Smooth muscle cell (in vitro differentiated cells): ENCODE data around the gene SGCG. TPM values are rescaled to one million over a fixed set of nuclear protein-coding genes. Genes with fewer than 3 reads are reported as not detected.

ENCODE experiments used
- DNase-seq: peaks from one replicate; lab custom pipeline; 2025; ENCODE audit not compliant: unreplicated experiment; lab: John Stamatoyannopoulos, UW
- H2AFZ ChIP-seq: fragments of 200-600 bp; sonication (generic); 2 replicates; pipeline ENCODE4 v1.6.0; 2016; ENCODE audit warnings: antibody characterized with exemption, low read depth, mild to moderate bottlenecking
- H3F3A ChIP-seq: fragments of 200-600 bp; sonication (generic); 2 replicates; pipeline ENCODE4 v1.6.0; 2017; ENCODE audit warnings: antibody characterized with exemption, low read depth
- H3K27ac ChIP-seq: fragments of 200-600 bp; sonication (generic); 2 replicates; pipeline ENCODE4 v1.5.1; 2016; ENCODE audit warnings: low read depth, mild to moderate bottlenecking
- H3K27me3 ChIP-seq: fragments of 200-600 bp; sonication (generic); 2 replicates; pipeline ENCODE4 v1.6.1; 2016; ENCODE audit warnings: low read depth, mild to moderate bottlenecking
- H3K36me3 ChIP-seq: fragments of 200-600 bp; sonication (generic); 2 replicates; pipeline ENCODE4 v1.5.1; 2016; ENCODE audit warnings: low read depth
- H3K4me1 ChIP-seq: fragments of 200-600 bp; sonication (generic); 2 replicates; pipeline ENCODE4 v1.5.1; 2016; ENCODE audit warnings: low read depth
- H3K4me2 ChIP-seq: fragments of 200-600 bp; sonication (generic); 2 replicates; pipeline ENCODE4 v1.6.0; 2016; ENCODE audit warnings: mild to moderate bottlenecking
- H3K4me3 ChIP-seq: fragments of 200-600 bp; sonication (generic); 2 replicates; pipeline ENCODE4 v1.5.1; 2016; ENCODE audit warnings: mild to moderate bottlenecking
- H3K79me2 ChIP-seq: fragments of 200-600 bp; sonication (generic); 2 replicates; pipeline ENCODE4 v1.6.0; 2016; ENCODE audit warnings: low read depth, mild to moderate bottlenecking
- H3K9ac ChIP-seq: fragments of 200-600 bp; sonication (generic); 2 replicates; pipeline ENCODE4 v1.6.0; 2016; ENCODE audit warnings: low read depth
- H3K9me3 ChIP-seq: fragments of 200-600 bp; sonication (generic); replicated peaks from 2 replicates; pipeline ENCODE4 v1.5.1; 2016; ENCODE audit warnings: low read depth
- H4K20me1 ChIP-seq: fragments of 200-600 bp; sonication (generic); 2 replicates; pipeline ENCODE4 v1.6.0; 2016; ENCODE audit warnings: low read depth
- WGBS: methylation state at CpG from one replicate; pipeline ENCODE4 v1.1.7; 2016; ENCODE audit warnings: low lambda C conversion rate; 5-methylcytosine and 5-hydroxymethylcytosine counted together
- polyA plus RNA-seq: library from polyadenylated mRNA; unstranded; fragments of >200 nt; fragmentation: Nextera tagmentation; extraction: Ambion mirVana; gene quantifications from 2 replicates; pipeline ENCODE4 v1.2.1, GENCODE V29; 2016
- total RNA-seq: library from RNA; depleted of rRNA; stranded (reverse); fragments of >200 nt; gene quantifications from 2 replicates; pipeline ENCODE4 v1.2.3, GENCODE V29; 2014
- TF ChIP-seq, protein P1 (sequence below): fragments of 200-600 bp; sonication (generic); IDR thresholded peaks from 2 replicates; pipeline ENCODE4 v1.5.1; 2017; ENCODE audit warnings: borderline replicate concordance, mild to moderate bottlenecking, antibody characterized with exemption; ENCODE audit not compliant: insufficient read depth, poor library complexity, severe bottlenecking

SGCG gene
- total and polyA plus RNA-seq, 2 experiments from 2014 or later = 2.3 to 5.1 TPM

GRCh38 chr13:23325191-23325590 is 144.4 kb downstream of the SGCG start:
- peaks cover 16% of the 10 kb centered on the region for H3F3A ChIP-seq
- H3K27ac ChIP-seq = no peak overlapping the region
- no peak for DNase-seq
- H3K27me3 ChIP-seq = no peaks in the 10 kb centered on the region
- H3K9me3 ChIP-seq = no peaks in the 10 kb centered on the region
- H3K9ac ChIP-seq = no peak overlapping the region
- TF ChIP-seq, protein P1, sequence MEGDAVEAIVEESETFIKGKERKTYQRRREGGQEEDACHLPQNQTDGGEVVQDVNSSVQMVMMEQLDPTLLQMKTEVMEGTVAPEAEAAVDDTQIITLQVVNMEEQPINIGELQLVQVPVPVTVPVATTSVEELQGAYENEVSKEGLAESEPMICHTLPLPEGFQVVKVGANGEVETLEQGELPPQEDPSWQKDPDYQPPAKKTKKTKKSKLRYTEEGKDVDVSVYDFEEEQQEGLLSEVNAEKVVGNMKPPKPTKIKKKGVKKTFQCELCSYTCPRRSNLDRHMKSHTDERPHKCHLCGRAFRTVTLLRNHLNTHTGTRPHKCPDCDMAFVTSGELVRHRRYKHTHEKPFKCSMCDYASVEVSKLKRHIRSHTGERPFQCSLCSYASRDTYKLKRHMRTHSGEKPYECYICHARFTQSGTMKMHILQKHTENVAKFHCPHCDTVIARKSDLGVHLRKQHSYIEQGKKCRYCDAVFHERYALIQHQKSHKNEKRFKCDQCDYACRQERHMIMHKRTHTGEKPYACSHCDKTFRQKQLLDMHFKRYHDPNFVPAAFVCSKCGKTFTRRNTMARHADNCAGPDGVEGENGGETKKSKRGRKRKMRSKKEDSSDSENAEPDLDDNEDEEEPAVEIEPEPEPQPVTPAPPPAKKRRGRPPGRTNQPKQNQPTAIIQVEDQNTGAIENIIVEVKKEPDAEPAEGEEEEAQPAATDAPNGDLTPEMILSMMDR = no peak
- peaks cover 16% of the 10 kb centered on the region for H3K4me1 ChIP-seq
- H3K4me2 ChIP-seq = no peak overlapping the region
- no peak overlapping the region for H3K4me3 ChIP-seq
- H2AFZ ChIP-seq = no peak overlapping the region
- no peaks in the 10 kb centered on the region for H3K79me2 ChIP-seq
- WGBS = 74% methylated on average over 2 of the region's 2 CpGs
- H3K36me3 ChIP-seq = no peaks in the 10 kb centered on the region
- H4K20me1 ChIP-seq = no peaks in the 10 kb centered on the region

DNA sequence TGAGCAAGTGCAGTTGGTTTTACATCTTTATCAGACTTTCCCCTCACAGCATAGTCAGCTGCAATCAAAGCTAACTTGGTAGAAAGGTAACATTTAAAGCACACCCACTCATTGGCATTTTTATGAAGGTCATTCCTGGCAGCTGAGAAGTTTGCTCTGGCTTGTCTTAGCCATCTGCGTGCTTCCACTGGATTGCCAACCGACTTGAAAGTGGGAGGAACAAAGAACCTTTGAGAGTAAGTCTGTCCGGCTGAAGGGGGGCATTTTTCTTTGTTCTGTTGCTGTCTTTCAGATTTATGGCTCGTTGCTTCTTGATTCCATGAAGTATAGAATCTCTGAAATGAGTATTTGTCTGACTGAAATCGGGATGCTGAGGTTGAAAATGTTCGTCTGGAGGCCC is 149.6 kb downstream of the SGCG start:
- Histone ChIP-seq H3K4me1 (no peaks in the 10 kb centered on the region), H3K27ac (no peak overlapping the region), H3K4me3 (no peak overlapping the region), H3K4me2 (no peak overlapping the region), H3F3A (no peaks in the 10 kb centered on the region), H3K27me3 (no peaks in the 10 kb centered on the region), H3K9ac (no peak overlapping the region), H2AFZ (no peak overlapping the region), H4K20me1 (no peaks in the 10 kb centered on the region), H3K9me3 (no peaks in the 10 kb centered on the region), H3K79me2 (no peaks in the 10 kb centered on the region), H3K36me3 (no peaks in the 10 kb centered on the region)
- DNase-seq = no peak
- TF ChIP-seq, protein P1 = no peak
- 92% methylated on average over 6 of the region's 6 CpGs for WGBS

GRCh38 chr13:23339225-23339624 is 158.4 kb downstream of the SGCG start:
- H2AFZ ChIP-seq = no peak overlapping the region
- H3K27ac ChIP-seq = no peak overlapping the region
- TF ChIP-seq, protein P1 = no peak
- no peaks in the 10 kb centered on the region for H3K27me3 ChIP-seq
- no peak overlapping the region for H3K4me2 ChIP-seq
- H3K36me3 ChIP-seq = peaks cover 33% of the 10 kb centered on the region
- H3K4me3 ChIP-seq = no peak overlapping the region
- no peak for DNase-seq
- 95% methylated on average over 1 of the region's 1 CpG for WGBS
- peaks cover 5% of the 10 kb centered on the region for H3K9me3 ChIP-seq
- H3K4me1 ChIP-seq = no peaks in the 10 kb centered on the region
- H4K20me1 ChIP-seq = no peaks in the 10 kb centered on the region
- no peaks in the 10 kb centered on the region for H3F3A ChIP-seq
- H3K79me2 ChIP-seq = no peaks in the 10 kb centered on the region
- no peak overlapping the region for H3K9ac ChIP-seq

GRCh38 chr13:23344931-23345595 is 164.3 kb downstream of the SGCG start:
- no peak overlapping the region for H2AFZ ChIP-seq
- no peak overlapping the region for H3K27ac ChIP-seq
- TF ChIP-seq, protein P1 = no peak
- H3K9me3 ChIP-seq = no peaks in the 10 kb centered on the region
- H4K20me1 ChIP-seq = no peaks in the 10 kb centered on the region
- no peaks in the 10 kb centered on the region for H3K79me2 ChIP-seq
- H3K36me3 ChIP-seq = peaks cover 18% of the 10 kb centered on the region
- 98% methylated on average over 4 of the region's 4 CpGs for WGBS
- no peak overlapping the region for H3K4me2 ChIP-seq
- H3F3A ChIP-seq = no peaks in the 10 kb centered on the region
- no peaks in the 10 kb centered on the region for H3K27me3 ChIP-seq
- DNase-seq = no peak
- H3K4me1 ChIP-seq = no peaks in the 10 kb centered on the region
- no peak overlapping the region for H3K9ac ChIP-seq
- no peak overlapping the region for H3K4me3 ChIP-seq
